ENCODE data around the gene CCDC169. TPM values are rescaled to one million over a fixed set of nuclear protein-coding genes. Genes with fewer than 3 reads are reported as not detected.

The CCDC169 gene
- total and polyA plus RNA-seq, 2 donors (not counting 3 experiments of a cell fraction or from before 2014, with no cell fraction given): 1.2 to 2.5 TPM

GRCh38 chr13:36273431-36273830 is 24.2 kb downstream of the CCDC169 start:
- no peak for DNase-seq (ENCODE audit: low read depth, low spot score)
- H3K4me2 ChIP-seq (ENCODE audit: insufficient read depth, low read length): no peak overlapping the region

GRCh38 chr13:36261976-36262375 is 35.6 kb downstream of the CCDC169 start:
- no peaks in the 10 kb centered on the region for H3K36me3 ChIP-seq (ENCODE audit: control insufficient read depth in 2 of 2, extremely low read depth in 1 of 2, insufficient read depth in 2 of 2, low read length in 2 of 2)
- DNase-seq (ENCODE audit: low read depth, low spot score) (no peak), FAIRE-seq (no peak)
- no peaks in the 10 kb centered on the region for H3K79me2 ChIP-seq (ENCODE audit: control insufficient read depth, insufficient read depth, low read length)
- H3K9me1 ChIP-seq (replicated peaks; ENCODE audit: control insufficient read depth, extremely low read depth, insufficient read depth, low read length): no peaks in the 10 kb centered on the region
- H3K4me3 ChIP-seq (replicated peaks in 1 of 3; ENCODE audit: insufficient read depth in 1 of 3, low read depth in 1 of 3, low read length in 3 of 3): no peak overlapping the region
- dilution Hi-C loops (cut with MboI; ENCODE audit: extremely low pct_ligation_motif_present, low sequenced_read_pairs): no loop called here
- no peak overlapping the region for H3K27ac ChIP-seq (ENCODE audit: insufficient read depth, low read depth, low read length)
- H3K9ac ChIP-seq (replicated peaks; ENCODE audit: extremely low read depth, insufficient read depth, low read length): no peak overlapping the region
- no TSS peak for BruUV-seq (replicated peaks)
- intact Hi-C loops (cut with micrococcal nuclease): no loop called here
- H3K27me3 ChIP-seq (ENCODE audit: control insufficient read depth in 2 of 2, insufficient read depth in 2 of 2, low read length in 2 of 2): no peaks in the 10 kb centered on the region
- no peaks in the 10 kb centered on the region for H3K9me3 ChIP-seq (replicated peaks; ENCODE audit: control insufficient read depth, insufficient read depth, low read length)
- ChIA-PET POLR2A (no interaction called here), CTCF (interaction anchor here (1.4 to 3.1 kb wide), 2 partner anchors 12 to 13 kb away, joined by 6 to 33 read pairs; no protein-coding TSS in a partner anchor)
- no peaks in the 10 kb centered on the region for H3K4me1 ChIP-seq (ENCODE audit: control insufficient read depth, extremely low read depth, insufficient read depth, low read length)
- no peaks in the 10 kb centered on the region for H4K20me1 ChIP-seq (replicated peaks; ENCODE audit: control insufficient read depth, extremely low read depth, insufficient read depth, low read length)
- TF ChIP-seq MAX (IDR thresholded peaks at IDR 0.05; ENCODE audit: insufficient read depth, insufficient read length) (no peak), JUN (IDR thresholded peaks at IDR 0.05; ENCODE audit: borderline replicate concordance, insufficient read depth, insufficient read length, low read depth) (no peak), POLR2AphosphoS5 (IDR thresholded peaks at IDR 0.05; ENCODE audit: insufficient read depth, low read depth, low read length) (no peak), FOS (IDR thresholded peaks at IDR 0.05; ENCODE audit: borderline replicate concordance, insufficient read depth, low read length) (no peak), GATA2 (IDR thresholded peaks at IDR 0.05; ENCODE audit: insufficient read depth, insufficient read length, low read depth, low read length) (no peak), CTCF (IDR thresholded peaks at IDR 0.05; ENCODE audit: extremely low read depth in 1 of 2, insufficient read depth in 1 of 2, low read depth in 1 of 2, low read length in 2 of 2) (no peak), POLR2A (IDR thresholded peaks at IDR 0.05; ENCODE audit: low read depth, low read length) (no peak), EZH2 (IDR thresholded peaks at IDR 0.05; ENCODE audit: borderline replicate concordance, low read depth, low read length, severe bottlenecking) (no peak), MYC (IDR thresholded peaks at IDR 0.05; ENCODE audit: low read depth, low read length) (no peak)
- no peak overlapping the region for H3K4me2 ChIP-seq (ENCODE audit: insufficient read depth, low read length)
- no peak overlapping the region for H2AFZ ChIP-seq (ENCODE audit: low read depth, low read length)

More at GRCh38 chr13:36273431-36273830, 24.2 kb downstream of the CCDC169 start:
- no peaks in the 10 kb centered on the region for H3K36me3 ChIP-seq (ENCODE audit: control insufficient read depth in 2 of 2, extremely low read depth in 1 of 2, insufficient read depth in 2 of 2, low read length in 2 of 2)
- H3K9me1 ChIP-seq (replicated peaks; ENCODE audit: control insufficient read depth, extremely low read depth, insufficient read depth, low read length): no peaks in the 10 kb centered on the region
- no peak overlapping the region for H3K9ac ChIP-seq (replicated peaks; ENCODE audit: extremely low read depth, insufficient read depth, low read length)
- CTCF ChIA-PET: interaction anchor here (0.6 to 8.2 kb wide), 6 partner anchors 10 to 710 kb away, joined by 3 to 482 read pairs (median 18); no protein-coding TSS in a partner anchor
- H4K20me1 ChIP-seq (replicated peaks; ENCODE audit: control insufficient read depth, extremely low read depth, insufficient read depth, low read length): no peaks in the 10 kb centered on the region
- FAIRE-seq: no peak
- H3K27me3 ChIP-seq (ENCODE audit: control insufficient read depth in 2 of 2, insufficient read depth in 2 of 2, low read length in 2 of 2): no peaks in the 10 kb centered on the region
- no peaks in the 10 kb centered on the region for H3K79me2 ChIP-seq (ENCODE audit: control insufficient read depth, insufficient read depth, low read length)
- no peak overlapping the region for H3K4me3 ChIP-seq (replicated peaks in 1 of 3; ENCODE audit: insufficient read depth in 1 of 3, low read depth in 1 of 3, low read length in 3 of 3)
- intact Hi-C loops (cut with micrococcal nuclease): loop anchor here (10.0 kb wide), 1 partner anchor 189 kb away; no protein-coding TSS in a partner anchor
- H3K27ac ChIP-seq (ENCODE audit: insufficient read depth, low read depth, low read length): no peak overlapping the region
- TF ChIP-seq EZH2 (IDR thresholded peaks at IDR 0.05; ENCODE audit: borderline replicate concordance, low read depth, low read length, severe bottlenecking): no peak
- H3K9me3 ChIP-seq (replicated peaks; ENCODE audit: control insufficient read depth, insufficient read depth, low read length): no peaks in the 10 kb centered on the region
- H2AFZ ChIP-seq (ENCODE audit: low read depth, low read length): no peak overlapping the region
- BruUV-seq (replicated peaks): no TSS peak
- dilution Hi-C loops (cut with MboI; ENCODE audit: extremely low pct_ligation_motif_present, low sequenced_read_pairs): no loop called here
- peaks cover 14% of the 10 kb centered on the region for H3K4me1 ChIP-seq (ENCODE audit: control insufficient read depth, extremely low read depth, insufficient read depth, low read length)
- POLR2A ChIA-PET: no interaction called here
